Upper lobe of right lung (tissue), 1 donor: ENCODE results near the gene DLG2. TPM values are rescaled to one million over a fixed set of nuclear protein-coding genes. Genes with fewer than 3 reads are reported as not detected.

Source experiments
- ATAC-seq: fragments of 200-7000 bp; cut with Tn5 transposase; one replicate; pipeline ENCODE4 v1.9.1; 2020; ENCODE audit warnings: mild to moderate bottlenecking, moderate library complexity
- DNase-seq: peaks from one replicate; pipeline ENCODE4 v3.0.0-alpha.2; 2020
- H3K27ac ChIP-seq: fragments of 200-600 bp; one replicate; pipeline ENCODE4 v1.8.0; 2022
- H3K27me3 ChIP-seq: fragments of 200-600 bp; one replicate; pipeline ENCODE4 v1.8.0; 2022; ENCODE audit warnings: mild to moderate bottlenecking
- H3K36me3 ChIP-seq: fragments of 200-600 bp; one replicate; pipeline ENCODE4 v1.8.0; 2022
- H3K4me1 ChIP-seq: fragments of 200-600 bp; one replicate; pipeline ENCODE4 v1.8.0; 2022
- H3K4me3 ChIP-seq: fragments of 200-600 bp; one replicate; pipeline ENCODE4 v1.8.0; 2022; ENCODE audit warnings: mild to moderate bottlenecking
- H3K9me3 ChIP-seq: fragments of 200-600 bp; one replicate; pipeline ENCODE4 v1.8.0; 2022
- CTCF ChIP-seq: fragments of 200-600 bp; IDR thresholded peaks from one replicate; pipeline ENCODE4 v1.8.0; 2022; ENCODE audit warnings: antibody characterized with exemption
- intact Hi-C: fragments of 100-400 bp; cut with DNase I; formaldehyde crosslinking; loops from one replicate; pipeline ENCODE4 v1.11.0; 2022
- total RNA-seq: library from RNA; stranded (reverse); fragmentation: NEBNext Ultra II Directional; extraction: Animal tissue kit (Norgen Biotek cat#: 25700); gene quantifications from one replicate; pipeline ENCODE4 v1.2.1, GENCODE V29; 2021
- donor health status: DM: no; HTN: yes; CAD: no; lungs with severe emphysema.

Gene DLG2
- total RNA-seq, 1 donor from 2014 or later, result 9.7 TPM

- no peak for ATAC-seq
- H3K4me1 ChIP-seq, result no peaks in the 10 kb centered on the region
- H3K27me3 ChIP-seq, result no peaks in the 10 kb centered on the region
- H3K9me3 ChIP-seq, result no peaks in the 10 kb centered on the region
- no peaks in the 10 kb centered on the region for H3K36me3 ChIP-seq
- no peak overlapping the region for H3K4me3 ChIP-seq
- no peak overlapping the region for H3K27ac ChIP-seq
- TF ChIP-seq CTCF, result no peak
- intact Hi-C loops, result no loop called here
- no peak for DNase-seq
These were observed 1530.0 kb downstream of the DLG2 start for GRCh38 chr11:84097186-84097585.

GRCh38 chr11:84091212-84091986 is 1535.7 kb downstream of the DLG2 start:
- intact Hi-C loops, result no loop called here

DNA sequence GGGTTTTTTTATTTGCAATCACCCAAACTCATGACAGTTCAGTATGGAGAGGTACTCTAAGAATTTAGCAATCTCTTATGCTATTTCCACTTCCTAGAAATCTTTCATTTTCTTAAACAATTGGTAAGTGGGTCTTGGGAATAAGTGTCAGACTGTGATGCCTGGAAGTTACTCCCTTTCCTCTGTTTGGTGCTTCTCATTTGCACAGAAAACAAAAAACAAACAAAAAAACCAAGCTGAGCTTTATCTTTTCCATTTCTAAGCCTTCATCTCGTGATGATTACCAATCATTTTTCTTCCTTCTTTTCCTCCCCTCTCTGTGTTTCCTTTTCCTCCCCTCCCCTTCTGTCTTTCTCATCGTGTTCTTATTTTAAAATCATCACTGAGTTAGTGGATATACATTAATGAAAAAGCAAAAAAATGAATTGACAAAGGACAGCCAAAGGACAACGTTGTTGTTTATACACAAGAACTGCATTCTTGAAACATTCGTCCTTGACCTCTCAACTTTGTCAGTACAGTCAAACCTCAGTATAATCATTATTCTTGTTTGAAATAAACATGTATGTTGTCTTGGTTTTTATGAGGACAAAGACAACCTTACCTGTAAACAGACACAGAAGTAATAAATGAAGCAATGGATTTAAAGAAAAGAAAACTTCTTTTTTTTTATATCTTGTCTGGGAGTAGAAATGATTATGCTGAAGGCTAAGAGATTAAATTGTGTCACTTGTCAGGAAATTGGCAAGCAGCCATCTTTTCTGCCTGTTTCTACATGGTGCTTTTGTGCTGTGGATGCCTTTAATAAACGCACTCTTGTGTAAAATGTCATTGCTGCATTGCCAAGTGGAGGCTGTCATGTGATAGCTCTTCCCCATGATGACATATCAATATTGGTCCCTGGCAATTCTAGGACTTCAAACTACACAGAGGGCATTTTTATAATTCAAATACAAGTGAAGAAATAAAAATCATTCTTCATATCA is 1537.8 kb downstream of the DLG2 start:
- Histone ChIP-seq H3K27ac (no peak overlapping the region), H3K4me1 (no peaks in the 10 kb centered on the region), H3K9me3 (no peaks in the 10 kb centered on the region), H3K4me3 (no peak overlapping the region), H3K27me3 (no peaks in the 10 kb centered on the region), H3K36me3 (no peaks in the 10 kb centered on the region)
- ATAC-seq (no peak), DNase-seq (no peak)
- intact Hi-C loops, result no loop called here
- no peak for TF ChIP-seq CTCF

More at GRCh38 chr11:84091212-84091986, 1535.7 kb downstream of the DLG2 start:
- DNase-seq, result no peak
- Histone ChIP-seq H3K4me3 (no peak overlapping the region), H3K27ac (no peak overlapping the region), H3K27me3 (no peaks in the 10 kb centered on the region), H3K36me3 (no peaks in the 10 kb centered on the region), H3K9me3 (no peaks in the 10 kb centered on the region), H3K4me1 (no peaks in the 10 kb centered on the region)
- ATAC-seq, result no peak
- TF ChIP-seq CTCF, result no peak

DNA sequence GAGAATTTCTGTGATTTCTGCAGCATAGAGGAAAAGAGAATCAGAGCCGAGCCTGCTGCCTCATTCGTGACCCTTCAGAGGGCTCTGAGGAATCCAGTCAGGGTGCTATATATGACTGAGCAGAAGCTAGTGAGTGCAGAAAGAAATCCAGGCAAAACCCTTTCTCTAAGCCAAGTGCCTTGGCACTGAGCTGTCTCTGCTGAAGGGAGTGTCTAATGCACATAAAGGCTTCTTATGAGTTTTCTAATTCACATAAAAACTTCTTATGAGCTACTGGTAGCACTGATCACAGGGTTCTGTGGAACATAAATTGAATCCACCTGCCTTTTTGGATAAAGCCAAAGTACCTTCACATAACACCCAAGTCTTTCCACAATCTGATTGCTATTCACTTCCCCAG is 1555.3 kb downstream of the DLG2 start:
- DNase-seq (no peak), ATAC-seq (no peak)
- H3K4me3 ChIP-seq, result no peak overlapping the region
- H3K27ac ChIP-seq, result no peak overlapping the region
- H3K9me3 ChIP-seq, result no peaks in the 10 kb centered on the region
- TF ChIP-seq CTCF, result no peak
- H3K27me3 ChIP-seq, result no peaks in the 10 kb centered on the region
- H3K4me1 ChIP-seq, result no peaks in the 10 kb centered on the region
- intact Hi-C loops, result no loop called here
- H3K36me3 ChIP-seq, result no peaks in the 10 kb centered on the region

DNA sequence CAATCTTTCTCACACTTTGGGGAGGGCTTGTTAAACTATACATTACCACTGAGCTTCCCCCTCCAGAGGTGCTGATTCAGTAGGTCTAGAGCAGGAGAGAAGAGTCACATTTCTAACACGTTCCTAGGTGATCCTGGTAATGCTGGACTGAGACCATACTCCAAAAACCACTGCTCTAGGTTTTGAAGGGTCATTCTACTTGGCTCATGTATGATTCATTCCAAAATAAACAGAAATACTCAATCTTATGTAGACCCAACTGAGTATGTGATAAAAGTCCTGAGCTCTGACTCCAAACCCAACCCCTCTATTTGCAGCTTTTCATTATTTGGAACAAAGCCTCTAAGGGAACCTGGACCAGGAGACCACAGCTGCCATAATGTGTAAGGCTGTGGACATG is 1558.1 kb downstream of the DLG2 start:
- intact Hi-C loops, result no loop called here
- Histone ChIP-seq H3K4me1 (no peaks in the 10 kb centered on the region), H3K27ac (no peak overlapping the region), H3K4me3 (no peak overlapping the region), H3K27me3 (no peaks in the 10 kb centered on the region), H3K36me3 (no peaks in the 10 kb centered on the region), H3K9me3 (no peaks in the 10 kb centered on the region)
- no peak for DNase-seq
- no peak for TF ChIP-seq CTCF
- ATAC-seq, result no peak
